ENCODE data around the gene HOTAIR.

Gene HOTAIR

GRCh38 chr12:53941187-53941586 is 33.6 kb downstream of the HOTAIR start:
- Histone ChIP-seq H3K36me3 (replicated peaks) (no peaks in the 10 kb centered on the region), H3K27ac (no peak overlapping the region), H3K27me3 (replicated peaks) (peaks cover 92% of the 10 kb centered on the region), H3K4me3 (ENCODE audit: low read depth, low read length) (no peak overlapping the region)
- no peak for DNase-seq
- in situ Hi-C loops (cut with HindIII; ENCODE audit: low pct_ligation_motif_present, low sequenced_read_pairs) = no loop called here
- no peak for TF ChIP-seq CTCF (IDR thresholded peaks at IDR 0.05; ENCODE audit: low read depth, low read length, missing control alignments)

GRCh38 chr12:53940443-53941014 is 34.2 kb downstream of the HOTAIR start:
- no peak for DNase-seq
- Histone ChIP-seq H3K4me3 (ENCODE audit: low read depth, low read length) (no peak overlapping the region), H3K27me3 (replicated peaks) (peaks cover 92% of the 10 kb centered on the region), H3K36me3 (replicated peaks) (no peaks in the 10 kb centered on the region), H3K27ac (no peak overlapping the region)
- TF ChIP-seq CTCF (IDR thresholded peaks at IDR 0.05; ENCODE audit: low read depth, low read length, missing control alignments) = no peak
- in situ Hi-C loops (cut with HindIII; ENCODE audit: low pct_ligation_motif_present, low sequenced_read_pairs) = no loop called here

GRCh38 chr12:53939141-53940108 is 35.3 kb downstream of the HOTAIR start:
- Histone ChIP-seq H3K36me3 (replicated peaks) (no peaks in the 10 kb centered on the region), H3K27ac (no peak overlapping the region), H3K4me3 (ENCODE audit: low read depth, low read length) (no peak overlapping the region), H3K27me3 (replicated peaks) (peaks cover 92% of the 10 kb centered on the region)
- no peak for DNase-seq
- in situ Hi-C loops (cut with HindIII; ENCODE audit: low pct_ligation_motif_present, low sequenced_read_pairs) = no loop called here
- TF ChIP-seq CTCF (IDR thresholded peaks at IDR 0.05; ENCODE audit: low read depth, low read length, missing control alignments) = no peak

- in situ Hi-C loops (cut with HindIII; ENCODE audit: low pct_ligation_motif_present, low sequenced_read_pairs) = no loop called here
- H3K27me3 ChIP-seq (replicated peaks) = peaks cover 92% of the 10 kb centered on the region
- no peaks in the 10 kb centered on the region for H3K36me3 ChIP-seq (replicated peaks)
- no peak within 1 kb of the TSS for H3K4me3 ChIP-seq (ENCODE audit: low read depth, low read length)
- H3K27ac ChIP-seq = no peak within 1 kb of the TSS
- peak; percentile 2 for DNase-seq
- TF ChIP-seq CTCF (IDR thresholded peaks at IDR 0.05; ENCODE audit: low read depth, low read length, missing control alignments) = no peak
Observed at GRCh38 chr12:53938326-53939140, 36.2 kb downstream of the HOTAIR start, which contains the start of gene HOXC13. TSS of gene HOXC13 (plus strand) at chr12:53938831. CDS start at chr12:53938907, 76 bp downstream.

GRCh38 chr12:53937596-53938325 is 37.0 kb downstream of the HOTAIR start:
- in situ Hi-C loops (cut with HindIII; ENCODE audit: low pct_ligation_motif_present, low sequenced_read_pairs) = no loop called here
- no peak for TF ChIP-seq CTCF (IDR thresholded peaks at IDR 0.05; ENCODE audit: low read depth, low read length, missing control alignments)
- Histone ChIP-seq H3K27me3 (replicated peaks) (peaks cover 92% of the 10 kb centered on the region), H3K4me3 (ENCODE audit: low read depth, low read length) (no peak overlapping the region), H3K27ac (no peak overlapping the region), H3K36me3 (replicated peaks) (no peaks in the 10 kb centered on the region)
- DNase-seq = no peak
